ENCODE data around the gene MYO9A. TPM values are rescaled to one million over a fixed set of nuclear protein-coding genes. Genes with fewer than 3 reads are reported as not detected.

Gene MYO9A
- total and polyA plus RNA-seq, 2 donors, result 4.4 to 11.6 TPM

DNA sequence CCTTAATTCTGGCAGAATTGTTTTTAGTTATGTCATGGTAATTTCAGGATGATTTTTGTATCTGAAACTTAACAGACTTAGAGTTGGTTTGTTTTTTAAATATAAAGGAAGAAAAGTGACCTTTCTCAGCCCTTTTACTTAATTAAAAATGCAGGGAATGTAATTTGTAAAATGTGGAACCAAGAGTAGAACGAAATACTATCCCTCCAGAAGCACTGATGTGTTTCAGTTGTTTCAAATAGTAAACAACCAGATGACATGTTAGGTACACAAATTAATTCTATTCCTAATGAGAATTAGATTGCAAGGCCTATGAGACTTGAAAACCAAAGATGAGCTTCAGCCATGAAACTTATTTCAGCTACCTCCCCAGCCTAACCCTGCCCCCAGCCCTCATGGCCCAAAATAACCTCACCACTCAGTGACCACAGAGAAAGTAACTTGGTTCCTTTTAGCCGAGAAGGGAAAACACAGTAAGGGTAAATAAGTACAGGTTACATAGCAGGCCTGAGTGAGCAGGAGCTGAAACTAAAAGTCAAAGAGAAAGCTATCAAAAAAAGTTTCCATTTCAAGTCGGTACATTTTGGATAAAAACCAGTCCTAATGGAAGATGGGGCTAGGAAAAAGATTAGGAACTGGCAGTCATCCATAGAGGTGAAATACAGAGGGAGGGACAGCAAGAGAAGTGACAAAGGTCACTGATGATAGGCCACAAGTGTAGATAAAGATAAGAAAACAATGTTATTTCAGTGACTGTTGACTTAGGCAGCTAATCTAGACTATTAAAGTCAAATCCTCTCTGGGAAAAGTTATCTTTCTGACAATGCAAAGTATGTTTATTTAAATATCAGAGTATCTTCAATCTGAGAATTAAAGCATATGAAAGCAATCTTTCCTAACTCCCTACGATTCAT, 23.5 kb upstream of the MYO9A start:
- peak in 1 of 9 donors; percentile 11 for DNase-seq (ENCODE audit: low read depth in 6 of 9, low spot score in 9 of 9)

DNA sequence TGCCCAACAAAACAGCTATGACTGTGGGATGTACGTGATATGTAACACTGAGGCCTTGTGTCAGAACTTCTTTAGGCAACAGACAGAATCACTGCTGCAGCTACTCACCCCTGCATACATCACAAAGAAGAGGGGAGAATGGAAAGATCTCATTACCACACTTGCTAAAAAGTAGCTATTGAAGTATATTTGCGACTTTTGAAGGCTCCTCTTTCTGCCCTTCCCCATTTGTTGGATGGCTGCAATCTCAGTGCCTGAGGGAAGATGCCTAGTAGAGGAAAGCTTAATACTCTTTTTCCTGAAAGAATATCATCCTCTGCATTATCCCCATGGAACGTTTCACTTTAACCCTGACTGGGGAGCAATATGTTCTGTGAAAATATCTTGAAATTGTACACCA, 22.1 kb upstream of the MYO9A start:
- Histone ChIP-seq H3K27me3 (ENCODE audit: control insufficient read depth in 2 of 2, insufficient read depth in 1 of 2, low read length in 1 of 2) (no peaks in the 10 kb centered on the region), H3K27ac (ENCODE audit: low read depth in 1 of 2, low read length in 1 of 2) (no peak overlapping the region), H3K9me3 (ENCODE audit: control insufficient read depth in 2 of 2, insufficient read depth in 1 of 2, low read length in 1 of 2) (no peaks in the 10 kb centered on the region), H3K4me1 (ENCODE audit: control insufficient read depth in 2 of 2, insufficient read depth in 2 of 2, low read length in 2 of 2) (no peaks in the 10 kb centered on the region), H3K4me3 (ENCODE audit: low read length in 2 of 2) (no peak overlapping the region), H3K36me3 (ENCODE audit: control insufficient read depth in 2 of 2, insufficient read depth in 2 of 2, low read length in 1 of 2) (no peaks in the 10 kb centered on the region)
- DNase-seq (ENCODE audit: low read depth in 6 of 9, low spot score in 9 of 9), result no peak
- WGBS, result 98% methylated on average over 3 of the region's 3 CpGs

More for the DNA sequence above, 23.5 kb upstream of the MYO9A start:
- no peaks in the 10 kb centered on the region for H3K4me1 ChIP-seq (ENCODE audit: control insufficient read depth in 2 of 2, insufficient read depth in 2 of 2, low read length in 2 of 2)
- H3K9me3 ChIP-seq (ENCODE audit: control insufficient read depth in 2 of 2, insufficient read depth in 1 of 2, low read length in 1 of 2), result no peaks in the 10 kb centered on the region
- H3K27ac ChIP-seq (ENCODE audit: low read depth in 1 of 2, low read length in 1 of 2), result no peak overlapping the region
- no peaks in the 10 kb centered on the region for H3K36me3 ChIP-seq (ENCODE audit: control insufficient read depth in 2 of 2, insufficient read depth in 2 of 2, low read length in 1 of 2)
- no peak overlapping the region for H3K4me3 ChIP-seq (ENCODE audit: low read length in 2 of 2)
- WGBS, result 50% methylated on average over 4 of the region's 4 CpGs
- H3K27me3 ChIP-seq (ENCODE audit: control insufficient read depth in 2 of 2, insufficient read depth in 1 of 2, low read length in 1 of 2), result no peaks in the 10 kb centered on the region

DNA sequence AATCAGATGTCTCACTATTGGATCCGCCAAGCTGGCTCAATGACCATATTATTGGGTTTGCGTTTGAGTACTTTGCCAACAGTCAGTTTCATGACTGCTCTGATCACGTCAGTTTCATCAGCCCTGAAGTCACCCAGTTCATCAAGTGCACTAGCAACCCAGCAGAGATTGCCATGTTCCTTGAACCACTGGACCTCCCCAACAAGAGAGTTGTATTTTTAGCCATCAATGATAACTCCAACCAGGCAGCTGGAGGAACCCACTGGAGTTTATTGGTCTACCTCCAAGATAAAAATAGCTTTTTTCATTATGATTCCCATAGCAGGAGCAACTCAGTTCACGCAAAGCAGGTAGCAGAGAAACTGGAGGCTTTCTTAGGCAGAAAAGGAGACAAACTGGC, 21.7 kb upstream of the MYO9A start:
- no peaks in the 10 kb centered on the region for H3K27me3 ChIP-seq (ENCODE audit: control insufficient read depth in 2 of 2, insufficient read depth in 1 of 2, low read length in 1 of 2)
- H3K9me3 ChIP-seq (ENCODE audit: control insufficient read depth in 2 of 2, insufficient read depth in 1 of 2, low read length in 1 of 2), result no peaks in the 10 kb centered on the region
- DNase-seq (ENCODE audit: low read depth in 6 of 9, low spot score in 9 of 9), result no peak
- no peak overlapping the region for H3K27ac ChIP-seq (ENCODE audit: low read depth in 1 of 2, low read length in 1 of 2)
- no peaks in the 10 kb centered on the region for H3K36me3 ChIP-seq (ENCODE audit: control insufficient read depth in 2 of 2, insufficient read depth in 2 of 2, low read length in 1 of 2)
- no peak overlapping the region for H3K4me3 ChIP-seq (ENCODE audit: low read length in 2 of 2)
- no peaks in the 10 kb centered on the region for H3K4me1 ChIP-seq (ENCODE audit: control insufficient read depth in 2 of 2, insufficient read depth in 2 of 2, low read length in 2 of 2)
- WGBS, result over 99% methylated on average over 4 of the region's 4 CpGs

DNA sequence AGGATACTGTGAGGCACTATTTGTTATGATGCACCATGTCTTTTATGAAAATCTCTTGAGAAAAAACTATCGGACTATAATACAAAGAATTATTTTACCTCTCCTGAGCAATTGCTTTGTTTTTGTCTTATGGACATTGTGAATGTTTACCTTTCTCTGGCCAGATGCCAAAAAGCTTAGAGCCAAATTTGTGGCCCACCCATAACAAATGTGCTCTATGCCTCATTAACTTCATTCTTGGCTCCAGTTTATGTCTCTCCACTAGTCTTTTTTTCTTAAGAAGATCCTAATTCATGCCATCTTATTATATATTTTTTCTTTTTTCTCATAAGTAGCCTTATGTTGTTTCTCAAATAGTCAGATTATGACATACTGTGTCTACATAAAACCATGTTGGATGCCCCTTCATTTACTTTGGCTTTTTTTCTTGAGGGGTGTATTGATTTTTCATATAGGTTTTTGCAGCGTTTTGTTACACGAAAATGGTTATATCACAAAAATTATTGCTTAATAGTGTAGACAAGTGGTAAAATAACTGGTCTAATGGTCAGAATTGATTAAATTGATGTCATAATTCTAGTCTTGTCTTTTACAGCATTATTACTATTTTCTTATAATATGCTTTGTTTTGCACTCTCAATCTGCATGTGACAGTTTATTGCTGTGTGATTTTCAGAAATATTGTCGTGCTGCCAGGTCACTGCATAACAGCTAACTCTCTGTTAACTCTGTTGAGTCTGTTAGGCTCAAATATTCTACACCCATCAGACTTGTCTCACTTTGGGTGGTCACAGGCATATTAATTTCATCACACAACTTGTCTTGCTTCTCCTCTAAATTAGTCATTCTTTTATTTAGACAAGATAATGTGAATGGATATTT, 18.5 kb upstream of the MYO9A start:
- Histone ChIP-seq H3K27me3 (ENCODE audit: control insufficient read depth in 2 of 2, insufficient read depth in 1 of 2, low read length in 1 of 2) (no peaks in the 10 kb centered on the region), H3K4me1 (ENCODE audit: control insufficient read depth in 2 of 2, insufficient read depth in 2 of 2, low read length in 2 of 2) (no peaks in the 10 kb centered on the region), H3K36me3 (ENCODE audit: control insufficient read depth in 2 of 2, insufficient read depth in 2 of 2, low read length in 1 of 2) (no peaks in the 10 kb centered on the region), H3K27ac (ENCODE audit: low read depth in 1 of 2, low read length in 1 of 2) (no peak overlapping the region), H3K9me3 (ENCODE audit: control insufficient read depth in 2 of 2, insufficient read depth in 1 of 2, low read length in 1 of 2) (no peaks in the 10 kb centered on the region), H3K4me3 (ENCODE audit: low read length in 2 of 2) (no peak overlapping the region)
- DNase-seq (ENCODE audit: low read depth in 6 of 9, low spot score in 9 of 9), result no peak
- WGBS, result 94% methylated on average over 4 of the region's 4 CpGs

DNA sequence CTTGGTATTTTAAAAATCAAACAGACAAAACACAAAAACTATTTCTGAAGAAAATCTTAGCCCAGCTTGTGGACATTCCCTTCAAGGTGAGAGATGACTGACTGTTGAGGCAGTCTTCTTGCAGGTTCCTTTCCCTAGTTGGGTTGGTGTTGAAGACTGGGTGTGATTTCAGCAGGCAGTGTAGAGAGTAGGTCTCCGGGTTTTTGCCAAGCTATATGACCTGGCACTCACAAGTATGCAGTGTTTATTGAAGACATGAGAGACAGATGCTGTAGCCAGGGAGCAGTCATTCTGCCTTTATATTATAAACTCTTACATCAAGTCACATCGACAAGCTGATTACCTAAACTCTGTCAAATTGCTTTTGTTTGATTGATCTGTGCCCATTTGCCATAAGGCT, 17.8 kb upstream of the MYO9A start:
- Histone ChIP-seq H3K27ac (ENCODE audit: low read depth in 1 of 2, low read length in 1 of 2) (no peak overlapping the region), H3K36me3 (ENCODE audit: control insufficient read depth in 2 of 2, insufficient read depth in 2 of 2, low read length in 1 of 2) (no peaks in the 10 kb centered on the region), H3K27me3 (ENCODE audit: control insufficient read depth in 2 of 2, insufficient read depth in 1 of 2, low read length in 1 of 2) (no peaks in the 10 kb centered on the region), H3K4me1 (ENCODE audit: control insufficient read depth in 2 of 2, insufficient read depth in 2 of 2, low read length in 2 of 2) (no peaks in the 10 kb centered on the region), H3K4me3 (ENCODE audit: low read length in 2 of 2) (no peak overlapping the region), H3K9me3 (ENCODE audit: control insufficient read depth in 2 of 2, insufficient read depth in 1 of 2, low read length in 1 of 2) (no peaks in the 10 kb centered on the region)
- WGBS, result 92% methylated on average over 2 of the region's 2 CpGs
- DNase-seq (ENCODE audit: low read depth in 6 of 9, low spot score in 9 of 9), result no peak

DNA sequence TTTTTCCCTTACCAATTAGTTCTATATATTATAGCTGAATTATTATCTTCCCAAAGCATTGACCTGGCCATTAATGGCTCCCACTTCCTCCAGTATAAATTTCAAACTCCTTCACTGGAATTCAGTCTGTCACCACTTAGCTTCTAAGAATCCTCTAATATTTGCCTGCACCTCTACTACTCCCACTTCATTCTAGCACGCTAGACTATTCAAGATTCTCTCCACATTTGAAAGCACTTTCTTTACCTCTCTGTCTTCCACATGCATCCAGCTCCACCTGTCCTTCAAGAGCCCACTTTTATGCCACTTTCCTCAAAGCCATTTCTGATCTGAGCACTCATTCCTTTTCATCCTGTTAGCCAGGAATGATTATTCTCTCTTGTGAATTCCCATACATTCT, 15.3 kb upstream of the MYO9A start:
- WGBS, result 89% methylated on average over 1 of the region's 1 CpG
- no peak overlapping the region for H3K27ac ChIP-seq (ENCODE audit: low read depth in 1 of 2, low read length in 1 of 2)

DNA sequence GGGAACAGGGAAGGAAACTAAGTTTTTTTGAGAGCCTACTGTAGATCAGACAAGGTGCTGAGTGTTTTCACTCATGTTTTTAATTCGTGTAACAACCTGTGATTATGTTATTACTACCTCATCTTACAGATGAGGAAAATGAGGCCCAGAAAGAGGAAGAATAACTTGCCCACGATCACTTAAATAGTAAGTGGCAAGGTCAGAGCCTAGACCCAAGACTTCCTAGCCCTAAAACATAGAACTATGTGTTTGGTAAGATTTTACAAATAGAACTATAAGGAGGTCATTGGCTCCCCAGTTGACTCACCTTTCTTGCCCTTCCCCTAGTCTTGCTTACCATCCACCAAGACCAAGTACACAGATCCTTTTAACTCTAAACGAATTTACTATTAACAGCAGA, 14.0 kb upstream of the MYO9A start:
- WGBS, result 85% methylated on average over 3 of the region's 3 CpGs
- DNase-seq (ENCODE audit: low read depth in 6 of 9, low spot score in 9 of 9), result no peak
- no peaks in the 10 kb centered on the region for H3K9me3 ChIP-seq (ENCODE audit: control insufficient read depth in 2 of 2, insufficient read depth in 1 of 2, low read length in 1 of 2)
- no peaks in the 10 kb centered on the region for H3K27me3 ChIP-seq (ENCODE audit: control insufficient read depth in 2 of 2, insufficient read depth in 1 of 2, low read length in 1 of 2)
- H3K36me3 ChIP-seq (ENCODE audit: control insufficient read depth in 2 of 2, insufficient read depth in 2 of 2, low read length in 1 of 2), result no peaks in the 10 kb centered on the region
- H3K4me3 ChIP-seq (ENCODE audit: low read length in 2 of 2), result no peak overlapping the region
- no peaks in the 10 kb centered on the region for H3K4me1 ChIP-seq (ENCODE audit: control insufficient read depth in 2 of 2, insufficient read depth in 2 of 2, low read length in 2 of 2)
- no peak overlapping the region for H3K27ac ChIP-seq (ENCODE audit: low read depth in 1 of 2, low read length in 1 of 2)

More for the DNA sequence above, 15.3 kb upstream of the MYO9A start:
- Histone ChIP-seq H3K9me3 (ENCODE audit: control insufficient read depth in 2 of 2, insufficient read depth in 1 of 2, low read length in 1 of 2) (no peaks in the 10 kb centered on the region), H3K27me3 (ENCODE audit: control insufficient read depth in 2 of 2, insufficient read depth in 1 of 2, low read length in 1 of 2) (no peaks in the 10 kb centered on the region), H3K4me1 (ENCODE audit: control insufficient read depth in 2 of 2, insufficient read depth in 2 of 2, low read length in 2 of 2) (no peaks in the 10 kb centered on the region), H3K36me3 (ENCODE audit: control insufficient read depth in 2 of 2, insufficient read depth in 2 of 2, low read length in 1 of 2) (no peaks in the 10 kb centered on the region), H3K4me3 (ENCODE audit: low read length in 2 of 2) (no peak overlapping the region)
- no peak for DNase-seq (ENCODE audit: low read depth in 6 of 9, low spot score in 9 of 9)

DNA sequence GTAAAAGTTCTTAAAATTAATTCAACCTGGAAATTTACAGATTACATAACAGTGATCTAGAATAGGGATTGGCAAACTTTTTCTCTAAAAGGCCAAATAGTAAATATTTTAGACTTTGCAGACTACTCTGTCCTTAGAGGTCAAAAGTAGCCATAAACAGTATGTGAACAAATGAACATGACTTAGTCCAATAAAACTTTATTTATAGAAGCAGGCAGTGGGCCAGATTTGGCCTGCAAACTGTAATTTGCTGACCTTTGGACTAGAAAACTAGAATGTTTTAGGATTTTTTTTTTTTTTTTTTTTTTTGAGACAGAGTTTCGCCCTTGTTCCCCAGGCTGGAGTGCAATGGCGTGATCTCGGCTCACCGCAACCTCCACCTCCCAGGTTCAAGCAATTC, 12.3 kb upstream of the MYO9A start:
- Histone ChIP-seq H3K4me3 (ENCODE audit: low read length in 2 of 2) (no peak overlapping the region), H3K9me3 (ENCODE audit: control insufficient read depth in 2 of 2, insufficient read depth in 1 of 2, low read length in 1 of 2) (no peaks in the 10 kb centered on the region), H3K36me3 (ENCODE audit: control insufficient read depth in 2 of 2, insufficient read depth in 2 of 2, low read length in 1 of 2) (no peaks in the 10 kb centered on the region), H3K4me1 (ENCODE audit: control insufficient read depth in 2 of 2, insufficient read depth in 2 of 2, low read length in 2 of 2) (no peaks in the 10 kb centered on the region), H3K27ac (ENCODE audit: low read depth in 1 of 2, low read length in 1 of 2) (no peak overlapping the region), H3K27me3 (ENCODE audit: control insufficient read depth in 2 of 2, insufficient read depth in 1 of 2, low read length in 1 of 2) (no peaks in the 10 kb centered on the region)
- 97% methylated on average over 4 of the region's 4 CpGs for WGBS
- no peak for DNase-seq (ENCODE audit: low read depth in 6 of 9, low spot score in 9 of 9)

DNA sequence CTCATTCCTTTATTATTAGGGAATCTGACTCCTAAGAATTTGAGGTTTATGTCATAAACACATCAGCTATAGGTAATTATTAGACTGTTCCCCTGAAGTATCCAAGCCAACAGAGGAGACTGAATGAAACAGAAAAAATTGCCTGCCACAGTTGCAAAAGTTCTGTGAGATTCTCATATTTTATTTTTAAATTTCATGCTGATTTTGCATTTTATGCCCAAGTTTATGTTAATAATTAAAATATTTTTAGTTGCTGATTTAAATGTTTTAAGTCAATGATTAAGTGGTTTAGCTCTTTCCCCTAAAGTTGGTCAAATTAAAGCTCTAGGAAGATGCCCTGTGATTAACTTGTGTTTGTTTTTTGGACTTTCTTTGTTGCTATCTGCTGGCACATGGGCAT, 10.4 kb upstream of the MYO9A start:
- no peak for DNase-seq (ENCODE audit: low read depth in 6 of 9, low spot score in 9 of 9)
- H3K27ac ChIP-seq (ENCODE audit: low read depth in 1 of 2, low read length in 1 of 2), result no peak overlapping the region
- no peaks in the 10 kb centered on the region for H3K4me1 ChIP-seq (ENCODE audit: control insufficient read depth in 2 of 2, insufficient read depth in 2 of 2, low read length in 2 of 2)
- no peak overlapping the region for H3K4me3 ChIP-seq (ENCODE audit: low read length in 2 of 2)
- H3K9me3 ChIP-seq (ENCODE audit: control insufficient read depth in 2 of 2, insufficient read depth in 1 of 2, low read length in 1 of 2), result no peaks in the 10 kb centered on the region
- H3K27me3 ChIP-seq (ENCODE audit: control insufficient read depth in 2 of 2, insufficient read depth in 1 of 2, low read length in 1 of 2), result no peaks in the 10 kb centered on the region
- H3K36me3 ChIP-seq (ENCODE audit: control insufficient read depth in 2 of 2, insufficient read depth in 2 of 2, low read length in 1 of 2), result no peaks in the 10 kb centered on the region

Data from thymus (tissue), 11 donors.